NT2/D1 (cell line): Measurements from ENCODE around the gene PRKAG2.

ENCODE experiments used
- SUZ12 ChIP-seq: IDR thresholded peaks from 2 replicates; pipeline ENCODE4 v1.6.1; 2011; ENCODE audit not compliant: insufficient read length, insufficient read depth; ENCODE audit errors: extremely low read depth
- YY1 ChIP-seq: IDR thresholded peaks from 2 replicates; pipeline ENCODE4 v1.6.1; 2011; ENCODE audit not compliant: insufficient read length, insufficient read depth

DNA sequence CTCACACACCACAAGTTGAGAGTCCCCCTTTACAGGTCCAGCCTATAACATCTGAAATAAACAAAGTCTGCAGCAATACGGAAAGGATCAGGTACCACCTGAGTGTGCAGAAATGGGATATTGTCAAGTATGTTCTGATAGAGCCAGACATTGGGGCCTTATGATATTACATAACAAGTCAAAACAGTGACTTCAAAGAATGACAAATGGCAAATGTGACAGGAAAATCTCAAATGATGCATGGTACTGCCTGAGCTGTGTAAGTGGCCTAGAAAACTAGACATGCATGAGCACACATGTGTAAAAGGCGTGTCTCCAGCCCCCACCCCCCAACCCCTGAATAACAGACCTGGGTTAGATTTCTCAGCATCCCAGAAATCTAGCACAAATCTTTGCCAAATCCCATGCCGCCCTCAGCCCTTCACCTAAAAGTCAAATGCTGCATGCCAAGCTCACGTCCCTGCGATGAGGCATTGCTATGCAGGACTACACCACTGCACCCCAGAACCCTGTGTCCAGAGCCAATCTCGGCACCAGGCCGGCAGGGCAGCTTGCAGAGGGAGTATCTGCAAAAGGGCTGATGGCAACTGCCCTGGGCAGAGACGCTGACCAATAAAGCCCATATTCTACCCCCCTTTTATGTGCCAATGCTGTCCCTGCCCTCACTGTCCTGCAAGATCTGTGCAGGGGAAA is 58.8 kb downstream of the PRKAG2 start:
- TF ChIP-seq YY1, result no peak
- TF ChIP-seq SUZ12, result no peak
